SK-N-SH treated with all-trans-retinoic acid at 6 μM for 48 hours (cell line): ENCODE results near the gene ITPR2.
"Not testable (repeated sequence)": the region's sequence is repeated elsewhere in the genome, so short reads cannot be mapped to it uniquely, and the experiment has no call there.

Experiments
- ATAC-seq: fragments of 200-7000 bp; cut with Tn5 transposase; 3 replicates; pipeline ENCODE4 v1.9.1; 2020; ENCODE audit warnings: mild to moderate bottlenecking, moderate library complexity
- BACH2 ChIP-seq: fragments of 250-450 bp; sonication (Bioruptor Pico); IDR thresholded peaks from 2 replicates; pipeline ENCODE4 v1.9.0; 2021; ENCODE audit warnings: mild to moderate bottlenecking, borderline replicate concordance
- GLIS3 ChIP-seq: fragments of 250-450 bp; sonication (Bioruptor Pico); IDR thresholded peaks from 2 replicates; pipeline ENCODE4 v1.5.0; 2020; ENCODE audit warnings: mild to moderate bottlenecking, moderate library complexity
- POU6F1 ChIP-seq: fragments of 250-450 bp; sonication (Bioruptor Pico); IDR thresholded peaks from 2 replicates; pipeline ENCODE4 v1.8.0; 2021; ENCODE audit warnings: low read depth, mild to moderate bottlenecking, moderate library complexity, borderline replicate concordance
- PPARA ChIP-seq: fragments of 250-450 bp; sonication (Bioruptor Pico); IDR thresholded peaks from 2 replicates; pipeline ENCODE4 v1.5.0; 2020; ENCODE audit warnings: mild to moderate bottlenecking, borderline replicate concordance
- TCF4 ChIP-seq: fragments of 250-450 bp; sonication (Bioruptor Pico); IDR thresholded peaks from 2 replicates; pipeline ENCODE4 v1.8.0; 2021; ENCODE audit warnings: mild to moderate bottlenecking, moderate library complexity, borderline replicate concordance
- ZC3H10 ChIP-seq: fragments of 250-450 bp; sonication (Bioruptor Pico); IDR thresholded peaks from 2 replicates; pipeline ENCODE4 v1.5.1; 2021; ENCODE audit warnings: mild to moderate bottlenecking, moderate library complexity
- TF ChIP-seq, protein P1 (sequence below): fragments of 250-450 bp; sonication (Bioruptor Pico); IDR thresholded peaks from 2 replicates; pipeline ENCODE4 v1.8.0; 2020; ENCODE audit warnings: mild to moderate bottlenecking, moderate library complexity, borderline replicate concordance
- TF ChIP-seq, protein P2 (sequence below): fragments of 250-450 bp; sonication (Bioruptor Pico); IDR thresholded peaks from 2 replicates; pipeline ENCODE4 v1.5.0; 2020; ENCODE audit warnings: mild to moderate bottlenecking, moderate library complexity
- TF ChIP-seq, protein P3 (sequence below): fragments of 250-450 bp; sonication (Bioruptor Pico); IDR thresholded peaks from 2 replicates; pipeline ENCODE4 v1.5.1; 2020; ENCODE audit warnings: low read depth, mild to moderate bottlenecking, moderate library complexity
- TF ChIP-seq, protein P4 (sequence below): fragments of 250-450 bp; sonication (Bioruptor Pico); IDR thresholded peaks from 2 replicates; pipeline ENCODE4 v1.5.1; 2021; ENCODE audit warnings: mild to moderate bottlenecking, moderate library complexity

ITPR2 gene

GRCh38 chr12:26732005-26732908 lies 100.7 kb downstream of the ITPR2 start:
- TF ChIP-seq, protein P1, sequence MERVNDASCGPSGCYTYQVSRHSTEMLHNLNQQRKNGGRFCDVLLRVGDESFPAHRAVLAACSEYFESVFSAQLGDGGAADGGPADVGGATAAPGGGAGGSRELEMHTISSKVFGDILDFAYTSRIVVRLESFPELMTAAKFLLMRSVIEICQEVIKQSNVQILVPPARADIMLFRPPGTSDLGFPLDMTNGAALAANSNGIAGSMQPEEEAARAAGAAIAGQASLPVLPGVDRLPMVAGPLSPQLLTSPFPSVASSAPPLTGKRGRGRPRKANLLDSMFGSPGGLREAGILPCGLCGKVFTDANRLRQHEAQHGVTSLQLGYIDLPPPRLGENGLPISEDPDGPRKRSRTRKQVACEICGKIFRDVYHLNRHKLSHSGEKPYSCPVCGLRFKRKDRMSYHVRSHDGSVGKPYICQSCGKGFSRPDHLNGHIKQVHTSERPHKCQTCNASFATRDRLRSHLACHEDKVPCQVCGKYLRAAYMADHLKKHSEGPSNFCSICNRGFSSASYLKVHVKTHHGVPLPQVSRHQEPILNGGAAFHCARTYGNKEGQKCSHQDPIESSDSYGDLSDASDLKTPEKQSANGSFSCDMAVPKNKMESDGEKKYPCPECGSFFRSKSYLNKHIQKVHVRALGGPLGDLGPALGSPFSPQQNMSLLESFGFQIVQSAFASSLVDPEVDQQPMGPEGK (CRISPR knock-in tag): no peak
- TF ChIP-seq BACH2 (CRISPR knock-in tag): no peak
- TF ChIP-seq, all 23 proteins: peak for 0
- ATAC-seq: no peak

GRCh38 chr12:26730481-26731350 lies 102.3 kb downstream of the ITPR2 start:
- TF ChIP-seq GLIS3: no peak
- no peak for TF ChIP-seq BACH2 (CRISPR knock-in tag)
- TF ChIP-seq, protein P2, sequence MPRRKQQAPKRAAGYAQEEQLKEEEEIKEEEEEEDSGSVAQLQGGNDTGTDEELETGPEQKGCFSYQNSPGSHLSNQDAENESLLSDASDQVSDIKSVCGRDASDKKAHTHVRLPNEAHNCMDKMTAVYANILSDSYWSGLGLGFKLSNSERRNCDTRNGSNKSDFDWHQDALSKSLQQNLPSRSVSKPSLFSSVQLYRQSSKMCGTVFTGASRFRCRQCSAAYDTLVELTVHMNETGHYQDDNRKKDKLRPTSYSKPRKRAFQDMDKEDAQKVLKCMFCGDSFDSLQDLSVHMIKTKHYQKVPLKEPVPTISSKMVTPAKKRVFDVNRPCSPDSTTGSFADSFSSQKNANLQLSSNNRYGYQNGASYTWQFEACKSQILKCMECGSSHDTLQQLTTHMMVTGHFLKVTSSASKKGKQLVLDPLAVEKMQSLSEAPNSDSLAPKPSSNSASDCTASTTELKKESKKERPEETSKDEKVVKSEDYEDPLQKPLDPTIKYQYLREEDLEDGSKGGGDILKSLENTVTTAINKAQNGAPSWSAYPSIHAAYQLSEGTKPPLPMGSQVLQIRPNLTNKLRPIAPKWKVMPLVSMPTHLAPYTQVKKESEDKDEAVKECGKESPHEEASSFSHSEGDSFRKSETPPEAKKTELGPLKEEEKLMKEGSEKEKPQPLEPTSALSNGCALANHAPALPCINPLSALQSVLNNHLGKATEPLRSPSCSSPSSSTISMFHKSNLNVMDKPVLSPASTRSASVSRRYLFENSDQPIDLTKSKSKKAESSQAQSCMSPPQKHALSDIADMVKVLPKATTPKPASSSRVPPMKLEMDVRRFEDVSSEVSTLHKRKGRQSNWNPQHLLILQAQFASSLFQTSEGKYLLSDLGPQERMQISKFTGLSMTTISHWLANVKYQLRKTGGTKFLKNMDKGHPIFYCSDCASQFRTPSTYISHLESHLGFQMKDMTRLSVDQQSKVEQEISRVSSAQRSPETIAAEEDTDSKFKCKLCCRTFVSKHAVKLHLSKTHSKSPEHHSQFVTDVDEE (CRISPR knock-in tag): no peak
- TF ChIP-seq, protein P3, sequence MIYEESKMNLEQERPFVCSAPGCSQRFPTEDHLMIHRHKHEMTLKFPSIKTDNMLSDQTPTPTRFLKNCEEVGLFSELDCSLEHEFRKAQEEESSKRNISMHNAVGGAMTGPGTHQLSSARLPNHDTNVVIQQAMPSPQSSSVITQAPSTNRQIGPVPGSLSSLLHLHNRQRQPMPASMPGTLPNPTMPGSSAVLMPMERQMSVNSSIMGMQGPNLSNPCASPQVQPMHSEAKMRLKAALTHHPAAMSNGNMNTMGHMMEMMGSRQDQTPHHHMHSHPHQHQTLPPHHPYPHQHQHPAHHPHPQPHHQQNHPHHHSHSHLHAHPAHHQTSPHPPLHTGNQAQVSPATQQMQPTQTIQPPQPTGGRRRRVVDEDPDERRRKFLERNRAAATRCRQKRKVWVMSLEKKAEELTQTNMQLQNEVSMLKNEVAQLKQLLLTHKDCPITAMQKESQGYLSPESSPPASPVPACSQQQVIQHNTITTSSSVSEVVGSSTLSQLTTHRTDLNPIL (CRISPR knock-in tag): no peak
- TF ChIP-seq, protein P4, sequence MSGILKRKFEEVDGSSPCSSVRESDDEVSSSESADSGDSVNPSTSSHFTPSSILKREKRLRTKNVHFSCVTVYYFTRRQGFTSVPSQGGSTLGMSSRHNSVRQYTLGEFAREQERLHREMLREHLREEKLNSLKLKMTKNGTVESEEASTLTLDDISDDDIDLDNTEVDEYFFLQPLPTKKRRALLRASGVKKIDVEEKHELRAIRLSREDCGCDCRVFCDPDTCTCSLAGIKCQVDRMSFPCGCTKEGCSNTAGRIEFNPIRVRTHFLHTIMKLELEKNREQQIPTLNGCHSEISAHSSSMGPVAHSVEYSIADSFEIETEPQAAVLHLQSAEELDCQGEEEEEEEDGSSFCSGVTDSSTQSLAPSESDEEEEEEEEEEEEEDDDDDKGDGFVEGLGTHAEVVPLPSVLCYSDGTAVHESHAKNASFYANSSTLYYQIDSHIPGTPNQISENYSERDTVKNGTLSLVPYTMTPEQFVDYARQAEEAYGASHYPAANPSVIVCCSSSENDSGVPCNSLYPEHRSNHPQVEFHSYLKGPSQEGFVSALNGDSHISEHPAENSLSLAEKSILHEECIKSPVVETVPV (CRISPR knock-in tag): no peak
- TF ChIP-seq ZC3H10 (CRISPR knock-in tag): no peak
- TF ChIP-seq, protein P1 (CRISPR knock-in tag): no peak
- TF ChIP-seq TCF4 (CRISPR knock-in tag): no peak
- no peak for ATAC-seq

DNA sequence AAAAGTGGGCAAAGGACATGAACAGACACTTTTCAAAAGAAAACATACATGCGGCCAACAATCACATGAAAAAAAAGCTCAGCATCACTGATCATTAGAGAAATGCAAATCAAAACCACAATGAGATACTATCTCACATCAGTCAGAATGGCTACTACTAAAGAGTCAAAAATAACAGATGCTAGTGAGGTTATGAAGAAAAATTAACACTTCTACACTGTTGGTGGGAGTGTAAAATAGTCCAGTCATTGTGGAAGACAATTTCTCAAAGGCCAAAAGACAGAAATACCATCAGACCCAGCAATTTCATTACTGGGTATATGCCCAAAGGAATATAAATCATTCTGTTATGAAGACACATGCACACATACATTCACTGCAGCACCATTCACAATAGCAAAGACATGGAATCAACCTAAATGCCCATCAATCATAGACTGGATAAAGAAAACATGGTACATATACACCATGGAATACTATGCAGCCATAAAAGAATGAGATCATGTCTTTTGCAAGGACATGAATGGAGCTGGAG lies 103.8 kb downstream of the ITPR2 start:
- not testable (repeated sequence) for ATAC-seq

- no peak for ATAC-seq
- TF ChIP-seq, protein P4 (CRISPR knock-in tag): no peak
- TF ChIP-seq PPARA (CRISPR knock-in tag) (no peak), POU6F1 (no peak), GLIS3 (no peak)
These were observed 104.6 kb downstream of the ITPR2 start for GRCh38 chr12:26728205-26729050.
